Esophagus squamous epithelium (tissue), 4 donors: ENCODE results near the gene PHACTR1.

Experiments used
- CTCF ChIP-seq, 6 experiments: fragments of 450-650 bp in 4 of 6; fragments of 200-600 bp in 2 of 6; sonication (generic) in 2 of 6; IDR thresholded peaks; one replicate each; pipeline ENCODE4 v1.5.1; 2016 to 2019; ENCODE audit warnings: antibody characterized with exemption in 6 of 6, mild to moderate bottlenecking in 4 of 6, moderate library complexity in 4 of 6
- POLR2A ChIP-seq, 4 donors: fragments of 450-650 bp; IDR thresholded peaks; one replicate each; pipeline ENCODE4 v1.6.1; 2017; ENCODE audit warnings: antibody characterized with exemption in 4 of 4, mild to moderate bottlenecking in 4 of 4, moderate library complexity in 3 of 4

GRCh38 chr6:12845224-12846004 lies 128.8 kb downstream of the PHACTR1 start:
- TF ChIP-seq CTCF (IDR thresholded peaks at IDR 0.05) (no peak), POLR2A (IDR thresholded peaks at IDR 0.05) (no peak)
